Body of pancreas (tissue), 4 donors: ENCODE data around the gene BMP4.

Source experiments
- POLR2A ChIP-seq, 3 donors: fragments of 450-650 bp; IDR thresholded peaks; one replicate each; pipeline ENCODE4 v1.6.1; 2016; ENCODE audit warnings: antibody characterized with exemption in 3 of 3, mild to moderate bottlenecking in 2 of 3
- TF ChIP-seq, protein P1 (sequence below), 7 experiments: fragments of 450-650 bp in 4 of 7; fragments of 200-600 bp in 3 of 7; sonication (generic) in 3 of 7; IDR thresholded peaks; one replicate each; pipeline ENCODE4 v1.5.1; 2016 to 2019; ENCODE audit warnings: antibody characterized with exemption in 7 of 7

GRCh38 chr14:54000341-54000811 is 43.8 kb upstream of the BMP4 start:
- TF ChIP-seq, protein P1, sequence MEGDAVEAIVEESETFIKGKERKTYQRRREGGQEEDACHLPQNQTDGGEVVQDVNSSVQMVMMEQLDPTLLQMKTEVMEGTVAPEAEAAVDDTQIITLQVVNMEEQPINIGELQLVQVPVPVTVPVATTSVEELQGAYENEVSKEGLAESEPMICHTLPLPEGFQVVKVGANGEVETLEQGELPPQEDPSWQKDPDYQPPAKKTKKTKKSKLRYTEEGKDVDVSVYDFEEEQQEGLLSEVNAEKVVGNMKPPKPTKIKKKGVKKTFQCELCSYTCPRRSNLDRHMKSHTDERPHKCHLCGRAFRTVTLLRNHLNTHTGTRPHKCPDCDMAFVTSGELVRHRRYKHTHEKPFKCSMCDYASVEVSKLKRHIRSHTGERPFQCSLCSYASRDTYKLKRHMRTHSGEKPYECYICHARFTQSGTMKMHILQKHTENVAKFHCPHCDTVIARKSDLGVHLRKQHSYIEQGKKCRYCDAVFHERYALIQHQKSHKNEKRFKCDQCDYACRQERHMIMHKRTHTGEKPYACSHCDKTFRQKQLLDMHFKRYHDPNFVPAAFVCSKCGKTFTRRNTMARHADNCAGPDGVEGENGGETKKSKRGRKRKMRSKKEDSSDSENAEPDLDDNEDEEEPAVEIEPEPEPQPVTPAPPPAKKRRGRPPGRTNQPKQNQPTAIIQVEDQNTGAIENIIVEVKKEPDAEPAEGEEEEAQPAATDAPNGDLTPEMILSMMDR (IDR thresholded peaks at IDR 0.05): no peak
- TF ChIP-seq POLR2A (IDR thresholded peaks at IDR 0.05): no peak
